Embryonic facial prominence (tissue), 1 donor: ENCODE measurements around the gene USP36.

Source experiments
- DNase-seq: peaks from one replicate; pipeline ENCODE4 v3.0.0-alpha.2; 2016; ENCODE audit errors: extremely low spot score

The USP36 gene

DNA sequence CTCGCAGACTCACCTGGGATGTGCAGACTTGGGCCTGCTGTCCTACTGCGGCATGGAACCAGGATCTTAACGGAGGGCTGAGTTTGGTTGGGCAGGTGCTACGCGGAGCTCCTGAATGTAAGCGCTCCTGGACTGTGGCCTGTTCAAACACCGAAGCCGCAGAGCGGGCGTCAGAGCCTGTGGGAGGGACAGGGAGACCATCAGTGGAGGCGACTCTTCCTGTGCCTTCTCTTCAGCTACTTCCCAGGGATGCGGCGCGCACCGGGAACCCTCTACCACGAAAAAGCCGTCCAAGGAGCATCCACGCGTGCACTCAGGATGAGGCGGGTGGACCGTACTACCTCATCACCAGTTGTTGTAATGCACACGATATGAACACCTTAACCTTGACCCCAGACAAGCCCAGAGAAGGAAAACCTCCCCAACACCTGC is 2.0 kb downstream of the USP36 start:
- DNase-seq, result no peak

DNA sequence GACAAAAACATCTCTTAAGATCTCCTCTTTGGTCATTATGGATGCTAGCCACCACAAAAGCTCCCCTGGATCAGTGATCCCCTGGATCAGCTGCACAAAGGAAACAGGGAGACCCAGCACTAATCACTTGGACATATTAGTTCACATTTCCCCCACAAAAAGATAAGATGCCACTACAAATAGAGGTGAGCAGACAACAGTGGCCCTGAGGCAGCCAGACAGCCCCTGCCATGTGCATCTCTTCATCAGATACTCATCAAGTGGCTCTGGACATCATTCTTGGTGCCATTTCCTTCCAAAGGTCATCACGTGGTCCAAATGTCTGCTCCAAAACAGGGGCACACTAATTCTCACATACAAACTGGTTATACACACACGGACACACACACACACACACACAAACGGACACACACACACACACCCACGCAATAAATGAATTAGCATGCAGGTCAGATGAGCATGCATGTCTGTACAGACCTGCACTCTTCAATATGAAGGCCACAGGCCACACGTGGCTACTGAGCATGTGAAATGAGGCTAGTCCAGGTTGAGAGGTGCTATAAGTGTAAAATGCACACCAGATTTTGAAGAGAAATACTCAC is 4.1 kb downstream of the USP36 start:
- DNase-seq, result no peak

DNA sequence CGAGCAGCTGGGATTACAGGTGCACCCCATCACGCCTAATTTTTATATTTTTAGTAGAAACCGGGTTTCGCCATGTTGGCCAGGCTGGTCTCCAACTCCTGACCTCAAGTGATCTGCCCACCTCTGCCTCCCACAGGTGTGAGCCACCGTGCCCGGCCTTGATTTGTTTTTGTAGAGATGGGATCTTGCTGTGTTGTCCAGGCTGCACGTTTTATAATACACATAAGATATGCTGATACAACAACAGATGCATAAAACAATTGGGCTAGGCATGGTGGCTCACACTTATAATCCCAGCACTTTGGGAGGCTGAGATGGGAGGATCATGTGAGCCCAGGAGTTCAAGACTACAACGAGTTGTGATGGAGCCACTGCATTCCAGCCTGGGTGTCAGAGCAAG is 6.0 kb downstream of the USP36 start:
- DNase-seq, result no peak

- no peak for DNase-seq
These were observed 8.1 kb downstream of the USP36 start for GRCh38 chr17:78832541-78832810.

- DNase-seq, result no peak
These were observed 8.7 kb downstream of the USP36 start for GRCh38 chr17:78831688-78832540.

DNA sequence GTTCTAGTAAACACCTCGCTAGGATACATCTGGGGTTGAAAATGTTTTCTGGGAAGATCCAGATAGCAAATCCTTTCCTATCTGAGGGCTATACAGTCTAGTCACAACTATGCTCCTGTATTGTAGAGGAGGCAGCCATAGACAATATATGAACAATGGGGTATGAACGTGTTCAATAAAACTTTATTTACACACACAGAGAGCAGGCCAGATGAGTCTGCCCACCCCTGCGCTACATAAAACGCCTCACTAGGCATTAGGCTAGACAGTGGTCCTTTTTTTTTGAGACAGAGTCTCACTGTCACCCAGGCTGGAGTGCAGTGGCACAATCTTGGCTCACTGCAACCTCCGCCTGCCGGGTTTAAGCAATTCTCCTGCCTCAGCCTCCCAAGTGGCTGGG is 11.1 kb downstream of the USP36 start:
- no peak for DNase-seq

GRCh38 chr17:78828470-78829185 is 12.0 kb downstream of the USP36 start:
- no peak for DNase-seq

- DNase-seq, result no peak
These were observed 13.6 kb downstream of the USP36 start for GRCh38 chr17:78826836-78827509.

DNA sequence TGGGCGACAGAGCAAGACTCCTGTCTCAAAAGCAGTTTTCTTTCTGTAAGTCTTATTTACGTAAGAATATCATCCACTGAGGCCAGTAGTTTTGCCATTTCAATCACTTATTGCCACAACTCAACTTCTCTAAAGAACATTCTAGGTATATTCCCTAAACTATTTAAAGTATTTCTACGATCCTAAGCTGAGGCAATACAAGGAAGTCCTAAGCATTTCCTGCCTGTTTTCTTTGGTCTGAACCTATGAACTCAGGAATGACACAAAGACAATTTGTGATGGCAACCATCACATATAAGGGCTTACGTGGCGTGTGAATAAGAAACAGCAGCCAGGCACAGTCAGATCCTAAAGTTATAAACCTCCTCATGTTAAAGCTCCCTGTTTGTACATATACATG is 14.2 kb downstream of the USP36 start:
- no peak for DNase-seq

GRCh38 chr17:78825696-78826095 is 14.9 kb downstream of the USP36 start:
- DNase-seq, result no peak

- no peak for DNase-seq
These were observed 16.4 kb downstream of the USP36 start for GRCh38 chr17:78824240-78824639.

- no peak for DNase-seq
These were observed 17.1 kb downstream of the USP36 start for GRCh38 chr17:78823282-78824046.

DNA sequence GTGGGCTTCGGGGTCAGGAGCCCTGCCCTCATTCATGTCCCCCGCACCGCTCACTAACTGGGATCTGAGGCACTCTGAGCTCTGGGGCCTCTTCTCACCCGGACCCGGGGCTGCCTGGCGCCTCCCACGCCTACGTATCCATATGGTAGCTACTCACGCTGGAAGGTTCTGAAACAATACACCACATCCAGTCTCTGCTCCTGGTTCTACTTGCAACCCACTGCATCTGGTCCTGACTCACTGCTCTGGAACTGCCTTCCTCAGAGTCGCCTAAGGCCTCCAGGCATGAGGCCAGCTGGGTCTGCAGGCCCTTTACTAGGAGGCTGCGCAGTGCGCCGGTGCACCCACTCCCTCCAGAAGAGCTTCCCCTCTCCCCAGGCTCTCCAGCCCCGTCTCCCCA is 18.1 kb downstream of the USP36 start:
- no peak for DNase-seq

- DNase-seq, result no peak
These were observed 18.7 kb downstream of the USP36 start for GRCh38 chr17:78821961-78822360.

DNA sequence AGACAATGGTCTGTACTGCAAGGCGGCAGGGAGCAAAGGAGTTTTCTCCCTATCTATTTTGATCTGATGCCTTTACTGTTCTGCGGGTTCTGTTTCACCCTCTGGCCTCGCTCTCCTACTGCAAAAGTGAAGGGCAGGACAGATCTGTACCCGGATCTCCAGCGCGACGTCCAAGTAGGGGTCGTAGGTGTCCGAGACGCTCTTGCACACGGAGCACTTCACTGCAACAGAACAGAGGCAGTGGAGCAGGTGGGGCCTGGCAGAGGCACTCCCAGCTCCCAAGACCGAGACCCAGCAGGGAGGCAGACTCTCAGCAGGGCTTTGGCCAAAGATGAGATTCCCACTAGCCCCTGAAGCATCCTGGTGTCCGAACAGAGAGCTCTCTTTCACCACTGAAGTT is 19.8 kb downstream of the USP36 start:
- DNase-seq, result no peak

DNA sequence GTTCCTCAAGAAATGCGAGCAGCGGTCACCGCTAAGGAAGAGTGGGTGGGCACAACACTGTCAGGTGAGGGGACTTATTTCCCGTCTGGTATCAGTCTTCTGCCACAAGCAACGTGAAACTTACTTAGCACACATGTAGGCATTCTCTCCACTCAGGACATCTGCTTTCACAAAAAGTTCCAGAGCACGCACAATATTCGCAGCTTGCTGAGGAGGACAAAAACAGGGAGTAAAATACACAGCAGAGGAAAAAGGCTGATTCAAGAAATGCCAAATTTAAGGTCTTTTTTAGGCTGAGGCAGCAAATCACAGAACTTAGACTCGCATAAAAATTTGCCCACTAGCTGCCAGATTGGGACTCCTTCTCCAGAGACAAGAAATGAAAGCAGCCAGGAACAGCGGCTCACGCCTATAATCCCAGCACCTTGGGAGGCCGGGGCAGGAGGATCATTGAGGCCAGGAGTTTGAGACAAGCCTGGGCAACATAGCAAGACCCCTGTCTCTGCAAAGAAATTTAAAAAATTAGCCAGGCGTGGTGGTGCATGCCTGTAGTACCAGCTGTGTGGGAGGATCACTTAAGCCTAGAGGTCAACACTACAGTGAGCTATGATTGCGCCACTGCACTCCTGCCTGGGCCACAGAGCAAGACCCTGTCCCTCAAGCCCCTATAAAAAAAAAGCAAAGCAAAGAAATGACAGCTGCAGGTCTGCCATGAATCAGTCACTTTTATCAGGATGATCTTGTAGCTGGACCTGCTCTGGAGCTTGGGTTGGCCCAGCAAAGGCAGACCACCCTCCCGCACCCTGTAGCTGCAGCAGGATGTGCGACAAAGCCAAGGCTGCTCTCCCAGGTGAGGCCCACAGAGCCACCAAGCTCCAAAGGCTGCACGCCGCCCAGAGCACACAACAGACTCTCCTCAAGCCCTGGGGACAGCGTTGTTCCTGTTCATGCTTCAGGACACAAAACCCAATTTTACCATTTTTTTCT is 20.5 kb downstream of the USP36 start:
- no peak for DNase-seq

- no peak for DNase-seq
These were observed 21.2 kb downstream of the USP36 start for GRCh38 chr17:78819402-78819801.

DNA sequence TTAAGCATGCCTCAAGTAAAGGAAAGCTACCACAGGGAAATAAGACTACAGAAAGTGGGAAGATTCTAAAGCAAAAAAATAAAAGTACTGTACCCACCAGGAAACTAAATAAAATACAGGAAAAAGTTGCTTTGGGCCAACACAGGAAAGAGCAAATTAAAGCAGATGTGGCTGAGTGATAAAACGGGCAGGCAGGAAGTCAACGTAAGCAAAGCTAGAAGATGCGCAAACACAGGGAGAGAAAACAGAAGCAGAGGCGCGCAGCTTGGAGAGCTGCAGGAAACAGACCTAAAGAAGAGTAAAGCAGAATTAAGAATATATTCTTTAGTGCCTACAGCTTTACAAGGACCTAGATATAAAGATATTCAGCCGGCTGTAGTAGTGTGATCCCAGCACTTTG is 21.7 kb downstream of the USP36 start:
- DNase-seq, result no peak

GRCh38 chr17:78818152-78818846 is 22.3 kb downstream of the USP36 start:
- DNase-seq, result no peak

- no peak for DNase-seq
These were observed 23.5 kb downstream of the USP36 start for GRCh38 chr17:78817123-78817522.
